Gastroesophageal sphincter (tissue), 4 donors: ENCODE measurements around the gene SLCO3A1. TPM values are rescaled to one million over a fixed set of nuclear protein-coding genes. Genes with fewer than 3 reads are reported as not detected.

ENCODE experiments used
- ATAC-seq: fragments of 150-250 bp; one replicate; pipeline ENCODE4 v1.9.1; 2016; ENCODE audit warnings: mild to moderate bottlenecking, moderate library complexity
- H3K27ac ChIP-seq, 4 donors: fragments of 200-600 bp; sonication (generic) in 3 of 4; 1 replicate in 3 of 4; 2 replicates in 1 of 4; pipeline ENCODE4 v1.5.1; 2016 to 2019
- H3K27me3 ChIP-seq: fragments of 200-600 bp; sonication (generic); one replicate; pipeline ENCODE4 v1.5.1; 2019
- H3K36me3 ChIP-seq, 2 donors: fragments of 200-600 bp; sonication (generic); one replicate each; pipeline ENCODE4 v1.5.1; 2019; ENCODE audit warnings: control low read depth in 1 of 2
- H3K4me1 ChIP-seq, 3 donors: fragments of 200-600 bp; sonication (generic); 1 replicate in 2 of 3; 2 replicates in 1 of 3; pipeline ENCODE4 v1.5.1; 2016 to 2019; ENCODE audit warnings: control low read depth in 2 of 3
- H3K4me3 ChIP-seq, 2 donors: fragments of 200-600 bp; sonication (generic); one replicate each; pipeline ENCODE4 v1.5.1; 2019; ENCODE audit warnings: mild to moderate bottlenecking in 1 of 2, moderate library complexity in 1 of 2
- H3K9me3 ChIP-seq, 3 donors: fragments of 200-600 bp; sonication (generic); one replicate each; pipeline ENCODE4 v1.5.1; 2017 to 2019; ENCODE audit warnings: control low read depth in 2 of 3
- CTCF ChIP-seq, 4 experiments: fragments of 200-600 bp in 2 of 4; fragments of 450-650 bp in 2 of 4; sonication (generic) in 1 of 4; IDR thresholded peaks; one replicate each; pipeline ENCODE4 v1.5.1; 2017 to 2019; ENCODE audit warnings: antibody characterized with exemption in 4 of 4, mild to moderate bottlenecking in 2 of 4, moderate library complexity in 2 of 4
- EP300 ChIP-seq: sonication (generic); formaldehyde crosslinking; IDR thresholded peaks from one replicate; pipeline ENCODE4 v1.6.1; 2017; ENCODE audit warnings: antibody characterized with exemption, mild to moderate bottlenecking
- POLR2A ChIP-seq, 2 donors: fragments of 450-650 bp; IDR thresholded peaks; one replicate each; pipeline ENCODE4 v1.6.1; 2017; ENCODE audit warnings: antibody characterized with exemption in 2 of 2, mild to moderate bottlenecking in 2 of 2, moderate library complexity in 1 of 2
- POLR2AphosphoS5 ChIP-seq: sonication (generic); formaldehyde crosslinking; IDR thresholded peaks from one replicate; pipeline ENCODE4 v1.6.1; 2017; ENCODE audit warnings: antibody characterized with exemption
- WGBS, 2 donors: methylation state at CpG; one replicate each; pipeline ENCODE4 v1.1.5; 2018; ENCODE audit warnings: low coverage in 1 of 2; 5-methylcytosine and 5-hydroxymethylcytosine counted together
- total RNA-seq, 4 donors: library from RNA; depleted of rRNA; stranded (reverse); fragments of >200 nt; gene quantifications; one replicate each; pipeline ENCODE4 v1.1.0, GENCODE V29; 2016

The SLCO3A1 gene
- total RNA-seq, 4 donors from 2014 or later = 10.1 to 14.4 (median 12.1) TPM

- Histone ChIP-seq H3K36me3 (no peaks in the 10 kb centered on the region), H3K27me3 (no peaks in the 10 kb centered on the region), H3K9me3 (no peaks in the 10 kb centered on the region), H3K4me1 (peaks cover 0 to 33% (median 12%) of the 10 kb centered on the region in 3 donors), H3K4me3 (no peak overlapping the region), H3K27ac (no peak overlapping the region)
- TF ChIP-seq EP300 (no peak), POLR2A (IDR thresholded peaks at IDR 0.05) (no peak), POLR2AphosphoS5 (no peak), CTCF (IDR thresholded peaks at IDR 0.05) (no peak)
- ATAC-seq = no peak
- WGBS, 2 donors = 80 to 88% methylated on average over 3 to 9 of the region's 10 CpGs
Measured at GRCh38 chr15:92017882-92018534, 164.5 kb downstream of the SLCO3A1 start.

GRCh38 chr15:92018535-92019239 lies 165.2 kb downstream of the SLCO3A1 start:
- Histone ChIP-seq H3K27ac (no peak overlapping the region), H3K27me3 (no peaks in the 10 kb centered on the region), H3K9me3 (no peaks in the 10 kb centered on the region), H3K4me1 (peaks cover 0 to 26% (median 12%) of the 10 kb centered on the region in 3 donors), H3K36me3 (no peaks in the 10 kb centered on the region), H3K4me3 (no peak overlapping the region)
- 93 to 100% methylated on average over 3 to 4 of the region's 13 CpGs for WGBS, 2 donors
- TF ChIP-seq EP300 (no peak), CTCF (IDR thresholded peaks at IDR 0.05) (no peak), POLR2A (IDR thresholded peaks at IDR 0.05) (no peak), POLR2AphosphoS5 (no peak)
- ATAC-seq = no peak

GRCh38 chr15:92019706-92020105 lies 166.2 kb downstream of the SLCO3A1 start:
- Histone ChIP-seq H3K36me3 (no peaks in the 10 kb centered on the region), H3K4me1 (peaks cover 0 to 22% (median 12%) of the 10 kb centered on the region in 3 donors), H3K4me3 (no peak overlapping the region), H3K27ac (no peak overlapping the region), H3K9me3 (no peaks in the 10 kb centered on the region), H3K27me3 (no peaks in the 10 kb centered on the region)
- ATAC-seq = no peak
- 84% methylated on average over 4 of the region's 7 CpGs; no CpG with 5 or more reads in 1 of the 2 donors for WGBS, 2 donors
- TF ChIP-seq POLR2AphosphoS5 = no peak
- TF ChIP-seq EP300 = no peak
- TF ChIP-seq CTCF (IDR thresholded peaks at IDR 0.05) = no peak
- no peak for TF ChIP-seq POLR2A (IDR thresholded peaks at IDR 0.05)

- Histone ChIP-seq H3K4me3 (no peak overlapping the region), H3K9me3 (no peaks in the 10 kb centered on the region), H3K4me1 (peaks cover 0 to 22% (median 12%) of the 10 kb centered on the region in 3 donors), H3K27ac (peak overlapping the region in 1 of 4 donors; percentile 15), H3K27me3 (no peaks in the 10 kb centered on the region), H3K36me3 (no peaks in the 10 kb centered on the region)
- no peak for TF ChIP-seq CTCF (IDR thresholded peaks at IDR 0.05)
- TF ChIP-seq POLR2AphosphoS5 = no peak
- WGBS, 2 donors = 61 to 74% methylated on average over 2 of the region's 2 CpGs
- no peak for ATAC-seq
Measured at GRCh38 chr15:92020207-92020606, 166.7 kb downstream of the SLCO3A1 start.

GRCh38 chr15:92020804-92021203 lies 167.3 kb downstream of the SLCO3A1 start:
- WGBS, 2 donors = 71 to 79% methylated on average over 3 of the region's 3 CpGs
- Histone ChIP-seq H3K36me3 (no peaks in the 10 kb centered on the region), H3K4me3 (no peak overlapping the region), H3K27me3 (no peaks in the 10 kb centered on the region), H3K4me1 (peaks cover 0 to 22% (median 12%) of the 10 kb centered on the region in 3 donors), H3K9me3 (no peaks in the 10 kb centered on the region), H3K27ac (peak overlapping the region in 2 of 4 donors; percentile 15 to 26)
- peak; percentile 61 for ATAC-seq
- no peak for TF ChIP-seq EP300
- no peak for TF ChIP-seq POLR2AphosphoS5
- no peak for TF ChIP-seq CTCF (IDR thresholded peaks at IDR 0.05)
- TF ChIP-seq POLR2A (IDR thresholded peaks at IDR 0.05) = no peak
